Gastroesophageal sphincter (tissue), 4 donors: ENCODE measurements around the gene P2RX1. TPM values are rescaled to one million over a fixed set of nuclear protein-coding genes. Genes with fewer than 3 reads are reported as not detected.
A peak's percentile ranks its signal among the peaks of the same experiment; 100 is the strongest.

Experiments used
- ATAC-seq: fragments of 150-250 bp; one replicate; pipeline ENCODE4 v1.9.1; 2016; ENCODE audit warnings: mild to moderate bottlenecking, moderate library complexity
- H3K27ac ChIP-seq, 4 donors: fragments of 200-600 bp; sonication (generic) in 3 of 4; 1 replicate in 3 of 4; 2 replicates in 1 of 4; pipeline ENCODE4 v1.5.1; 2016 to 2019
- H3K27me3 ChIP-seq: fragments of 200-600 bp; sonication (generic); one replicate; pipeline ENCODE4 v1.5.1; 2019
- H3K36me3 ChIP-seq, 2 donors: fragments of 200-600 bp; sonication (generic); one replicate each; pipeline ENCODE4 v1.5.1; 2019; ENCODE audit warnings: control low read depth in 1 of 2
- H3K4me1 ChIP-seq, 3 donors: fragments of 200-600 bp; sonication (generic); 1 replicate in 2 of 3; 2 replicates in 1 of 3; pipeline ENCODE4 v1.5.1; 2016 to 2019; ENCODE audit warnings: control low read depth in 2 of 3
- H3K4me3 ChIP-seq, 2 donors: fragments of 200-600 bp; sonication (generic); one replicate each; pipeline ENCODE4 v1.5.1; 2019; ENCODE audit warnings: mild to moderate bottlenecking in 1 of 2, moderate library complexity in 1 of 2
- H3K9me3 ChIP-seq, 3 donors: fragments of 200-600 bp; sonication (generic); one replicate each; pipeline ENCODE4 v1.5.1; 2017 to 2019; ENCODE audit warnings: control low read depth in 2 of 3
- EP300 ChIP-seq: sonication (generic); formaldehyde crosslinking; IDR thresholded peaks from one replicate; pipeline ENCODE4 v1.6.1; 2017; ENCODE audit warnings: antibody characterized with exemption, mild to moderate bottlenecking
- POLR2A ChIP-seq, 2 donors: fragments of 450-650 bp; IDR thresholded peaks; one replicate each; pipeline ENCODE4 v1.6.1; 2017; ENCODE audit warnings: antibody characterized with exemption in 2 of 2, mild to moderate bottlenecking in 2 of 2, moderate library complexity in 1 of 2
- POLR2AphosphoS5 ChIP-seq: sonication (generic); formaldehyde crosslinking; IDR thresholded peaks from one replicate; pipeline ENCODE4 v1.6.1; 2017; ENCODE audit warnings: antibody characterized with exemption
- WGBS, 2 donors: methylation state at CpG; one replicate each; pipeline ENCODE4 v1.1.5; 2018; ENCODE audit warnings: low coverage in 1 of 2; 5-methylcytosine and 5-hydroxymethylcytosine counted together
- total RNA-seq, 4 donors: library from RNA; depleted of rRNA; stranded (reverse); fragments of >200 nt; gene quantifications; one replicate each; pipeline ENCODE4 v1.1.0, GENCODE V29; 2016
- TF ChIP-seq, protein P1 (sequence below), 4 experiments: fragments of 200-600 bp in 2 of 4; fragments of 450-650 bp in 2 of 4; sonication (generic) in 1 of 4; IDR thresholded peaks; one replicate each; pipeline ENCODE4 v1.5.1; 2017 to 2019; ENCODE audit warnings: antibody characterized with exemption in 4 of 4, mild to moderate bottlenecking in 2 of 4, moderate library complexity in 2 of 4

The P2RX1 gene
- total RNA-seq, 4 donors from 2014 or later = 1.6 to 11.6 (median 3.2) TPM

- Histone ChIP-seq H3K27ac (peak overlapping the region in 3 of 4 donors; percentile 31 to 76 (median 61)), H3K36me3 (no peaks in the 10 kb centered on the region), H3K4me1 (peaks cover 0 to 49% (median 7%) of the 10 kb centered on the region in 3 donors), H3K9me3 (no peaks in the 10 kb centered on the region), H3K27me3 (no peaks in the 10 kb centered on the region), H3K4me3 (no peak overlapping the region)
- no peak for TF ChIP-seq POLR2A (IDR thresholded peaks at IDR 0.05)
- TF ChIP-seq POLR2AphosphoS5 = no peak
- TF ChIP-seq, protein P1, sequence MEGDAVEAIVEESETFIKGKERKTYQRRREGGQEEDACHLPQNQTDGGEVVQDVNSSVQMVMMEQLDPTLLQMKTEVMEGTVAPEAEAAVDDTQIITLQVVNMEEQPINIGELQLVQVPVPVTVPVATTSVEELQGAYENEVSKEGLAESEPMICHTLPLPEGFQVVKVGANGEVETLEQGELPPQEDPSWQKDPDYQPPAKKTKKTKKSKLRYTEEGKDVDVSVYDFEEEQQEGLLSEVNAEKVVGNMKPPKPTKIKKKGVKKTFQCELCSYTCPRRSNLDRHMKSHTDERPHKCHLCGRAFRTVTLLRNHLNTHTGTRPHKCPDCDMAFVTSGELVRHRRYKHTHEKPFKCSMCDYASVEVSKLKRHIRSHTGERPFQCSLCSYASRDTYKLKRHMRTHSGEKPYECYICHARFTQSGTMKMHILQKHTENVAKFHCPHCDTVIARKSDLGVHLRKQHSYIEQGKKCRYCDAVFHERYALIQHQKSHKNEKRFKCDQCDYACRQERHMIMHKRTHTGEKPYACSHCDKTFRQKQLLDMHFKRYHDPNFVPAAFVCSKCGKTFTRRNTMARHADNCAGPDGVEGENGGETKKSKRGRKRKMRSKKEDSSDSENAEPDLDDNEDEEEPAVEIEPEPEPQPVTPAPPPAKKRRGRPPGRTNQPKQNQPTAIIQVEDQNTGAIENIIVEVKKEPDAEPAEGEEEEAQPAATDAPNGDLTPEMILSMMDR (IDR thresholded peaks at IDR 0.05) = no peak
- no peak for TF ChIP-seq EP300
- peak; percentile 8 for ATAC-seq
- 100% methylated on average over 3 of the region's 27 CpGs; no CpG with 5 or more reads in 1 of the 2 donors for WGBS, 2 donors
These were observed 5.4 kb upstream of the P2RX1 start for GRCh38 chr17:3921502-3922319.

DNA sequence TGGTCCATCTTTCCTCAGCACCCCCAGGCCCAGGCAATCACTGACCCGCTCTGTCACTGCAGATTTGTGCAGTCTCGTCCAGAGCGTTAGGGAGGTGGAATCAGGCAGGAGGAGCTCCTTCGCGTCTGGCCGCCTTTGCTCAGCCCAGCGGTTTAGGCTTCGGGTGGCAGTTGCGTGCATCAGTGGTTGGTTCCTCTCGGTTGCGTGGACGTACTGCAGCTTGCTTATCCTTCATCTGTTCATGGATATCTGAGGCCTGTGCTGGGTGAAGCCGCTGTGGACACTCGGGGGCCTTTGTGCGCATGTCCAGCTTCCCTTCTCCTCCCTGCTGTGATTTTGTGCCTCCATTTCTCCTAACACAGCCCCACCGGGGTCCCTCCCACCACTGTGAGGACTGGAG, 4.7 kb upstream of the P2RX1 start:
- peaks cover 0 to 56% (median 7%) of the 10 kb centered on the region in 3 donors for H3K4me1 ChIP-seq
- no peaks in the 10 kb centered on the region for H3K9me3 ChIP-seq
- no peak for ATAC-seq
- H3K27me3 ChIP-seq = no peaks in the 10 kb centered on the region
- no peaks in the 10 kb centered on the region for H3K36me3 ChIP-seq
- peak overlapping the region in 3 of 4 donors; percentile 31 to 76 (median 61) for H3K27ac ChIP-seq
- TF ChIP-seq, protein P1 (IDR thresholded peaks at IDR 0.05) = no peak
- no peak for TF ChIP-seq EP300
- no peak overlapping the region for H3K4me3 ChIP-seq
- whole genome bisulfite sequencing, 2 donors = 93% methylated on average over 3 to 7 of the region's 16 CpGs

- Histone ChIP-seq H3K36me3 (no peaks in the 10 kb centered on the region), H3K27me3 (no peaks in the 10 kb centered on the region), H3K4me1 (peaks cover 0 to 47% (median 7%) of the 10 kb centered on the region in 3 donors), H3K9me3 (no peaks in the 10 kb centered on the region), H3K27ac (peak overlapping the region in 3 of 4 donors; percentile 61 to 76 (median 74)), H3K4me3 (no peak overlapping the region)
- 100% methylated on average over 2 of the region's 22 CpGs; no CpG with 5 or more reads in 1 of the 2 donors for WGBS, 2 donors
- TF ChIP-seq POLR2AphosphoS5 = no peak
- ATAC-seq = no peak
These were observed 2.9 kb upstream of the P2RX1 start for GRCh38 chr17:3919123-3919624.

DNA sequence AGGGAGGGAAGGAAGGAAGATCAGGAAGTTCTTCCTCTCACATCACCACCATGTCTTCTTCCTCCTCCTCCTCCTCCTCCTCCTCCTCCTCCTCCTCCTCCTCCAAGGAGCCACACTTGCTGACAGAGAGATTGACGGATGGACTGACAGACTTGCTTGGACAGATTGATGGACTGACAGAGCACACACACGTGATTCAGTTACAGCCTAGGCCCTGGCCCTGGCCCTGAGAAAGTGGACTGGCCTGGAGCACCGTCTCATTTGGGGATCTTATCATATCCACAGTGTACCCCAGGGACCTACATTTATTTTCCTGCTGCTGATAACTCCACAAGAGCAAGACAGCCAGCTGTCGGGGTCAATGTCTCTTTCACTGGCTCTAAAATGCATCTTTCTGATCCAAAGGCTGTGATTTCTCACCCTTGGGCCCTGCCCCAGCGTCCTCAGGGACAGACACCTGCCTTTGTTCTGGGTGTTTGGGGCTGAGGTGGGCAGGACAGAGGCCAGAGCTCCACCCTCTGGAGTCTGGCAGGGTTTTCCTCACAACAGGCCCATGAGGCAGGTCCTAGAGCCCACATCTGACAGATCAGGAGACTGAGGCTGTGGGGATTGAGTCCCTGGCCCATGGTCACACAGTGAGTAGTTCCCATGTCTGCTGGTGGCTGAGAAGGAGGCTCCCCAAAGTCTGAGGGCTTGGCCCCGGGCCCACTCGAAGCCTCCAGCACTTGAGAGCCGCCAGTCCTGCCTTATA, 2.3 kb upstream of the P2RX1 start:
- Histone ChIP-seq H3K4me1 (peaks cover 0 to 51% (median 7%) of the 10 kb centered on the region in 3 donors), H3K36me3 (no peaks in the 10 kb centered on the region), H3K27ac (peak overlapping the region in 3 of 4 donors; percentile 61 to 76 (median 74)), H3K4me3 (no peak overlapping the region), H3K27me3 (no peaks in the 10 kb centered on the region), H3K9me3 (no peaks in the 10 kb centered on the region)
- TF ChIP-seq POLR2AphosphoS5 (no peak), POLR2A (IDR thresholded peaks at IDR 0.05) (no peak)
- TF ChIP-seq, protein P1 (IDR thresholded peaks at IDR 0.05) = no peak
- ATAC-seq = no peak
- 59 to 72% methylated on average over 3 to 4 of the region's 8 CpGs for WGBS, 2 donors

DNA sequence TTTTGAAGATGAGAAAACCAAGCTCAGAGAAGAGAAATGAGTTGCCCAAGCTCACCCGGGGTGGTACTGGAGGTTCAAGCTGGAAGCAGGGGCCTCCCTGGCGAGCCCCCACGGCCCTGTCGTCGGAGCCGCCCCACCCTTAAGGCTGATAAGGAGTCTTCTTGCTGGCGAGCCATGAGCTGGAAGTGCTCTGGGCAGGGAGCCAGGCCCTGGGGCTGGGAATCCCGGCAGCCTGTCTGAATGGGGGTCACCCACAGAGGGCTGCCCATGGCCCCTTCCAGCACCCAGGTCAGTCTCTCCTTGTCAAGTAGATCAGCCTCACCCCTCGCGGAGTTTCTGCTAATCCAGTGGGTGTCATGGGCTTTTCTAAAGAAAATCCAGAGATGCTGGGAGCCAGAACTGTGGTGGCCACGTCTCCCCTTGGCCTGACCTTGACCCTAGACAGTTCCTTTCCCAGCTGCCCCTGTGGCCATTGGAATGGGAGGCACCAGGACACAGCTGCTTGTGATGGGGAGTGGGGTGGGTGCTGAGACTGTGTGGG, 1.2 kb upstream of the P2RX1 start:
- Histone ChIP-seq H3K27ac (peak overlapping the region in 3 of 4 donors; percentile 28 to 76 (median 54)), H3K4me3 (no peak overlapping the region), H3K4me1 (peaks cover 0 to 54% (median 7%) of the 10 kb centered on the region in 3 donors), H3K9me3 (no peaks in the 10 kb centered on the region), H3K27me3 (no peaks in the 10 kb centered on the region), H3K36me3 (no peaks in the 10 kb centered on the region)
- TF ChIP-seq, protein P1 (IDR thresholded peaks at IDR 0.05) = no peak
- TF ChIP-seq POLR2AphosphoS5 (no peak), POLR2A (IDR thresholded peaks at IDR 0.05) (no peak), EP300 (no peak)
- ATAC-seq = no peak
- 0% methylated on average over 1 of the region's 11 CpGs; no CpG with 5 or more reads in 1 of the 2 donors for WGBS, 2 donors
